IMR-90 (cell line): ENCODE measurements around the gene PRKN. TPM values are rescaled to one million over a fixed set of nuclear protein-coding genes. Genes with fewer than 3 reads are reported as not detected.

Experiments
- ATAC-seq: fragments of 200-7000 bp; cut with Tn5 transposase; 2 replicates; pipeline ENCODE4 v1.9.1; 2020; ENCODE audit warnings: low read depth, mild to moderate bottlenecking, moderate library complexity
- BruUV-seq: library from RNA; stranded (reverse); fragments of 400-500 nt; replicated peaks from 2 replicates; lab custom pipeline; 2021; lab: Mats Ljungman, UMichigan
- CTCF ChIA-PET: fragments of 300-600 bp; formaldehyde crosslinking; extraction: SDS; loops from one replicate; lab custom pipeline; 2021; ENCODE audit warnings: antibody characterized with exemption; lab: Yijun Ruan, JAX
- POLR2A ChIA-PET: fragments of 300-600 bp; sonication (Branson Sonifier 250); formaldehyde crosslinking; loops from one replicate; lab custom pipeline; 2022; ENCODE audit warnings: antibody characterized with exemption; ENCODE audit not compliant: unreplicated experiment; lab: Charles Lee
- DNase-seq: peaks from one replicate; pipeline ENCODE4 v3.0.0; 2013
- H2AFZ ChIP-seq: replicated peaks from 2 replicates; pipeline ENCODE3; 2013; ENCODE audit warnings: low read length, mild to moderate bottlenecking; ENCODE audit not compliant: poor library complexity
- H2AK5ac ChIP-seq: 2 replicates; pipeline ENCODE4 v1.6.1; 2013; ENCODE audit warnings: low read depth, low read length, inconsistent platforms
- H2AK9ac ChIP-seq: replicated peaks from 2 replicates; pipeline ENCODE3; 2013; ENCODE audit warnings: mild to moderate bottlenecking, low read depth, low read length, moderate library complexity; ENCODE audit not compliant: poor library complexity
- H2BK120ac ChIP-seq: 2 replicates; pipeline ENCODE4 v1.6.1; 2013; ENCODE audit warnings: low read depth, low read length, inconsistent platforms
- H2BK15ac ChIP-seq: 3 replicates; pipeline ENCODE4 v1.6.1; 2013; ENCODE audit warnings: low read depth, low read length, inconsistent platforms
- H2BK20ac ChIP-seq: 2 replicates; pipeline ENCODE4 v1.6.1; 2013; ENCODE audit warnings: low read depth, mild to moderate bottlenecking, inconsistent platforms, low read length, moderate library complexity
- H2BK5ac ChIP-seq: 2 replicates; pipeline ENCODE4 v1.6.1; 2013; ENCODE audit warnings: mild to moderate bottlenecking, low read depth, low read length, inconsistent platforms; ENCODE audit not compliant: poor library complexity, severe bottlenecking
- H3K14ac ChIP-seq: replicated peaks from 2 replicates; pipeline ENCODE4 v1.6.1; 2013; ENCODE audit warnings: low read depth, low read length, inconsistent platforms
- H3K18ac ChIP-seq: 2 replicates; pipeline ENCODE4 v1.6.1; 2013; ENCODE audit warnings: low read depth, low read length, control low read depth
- H3K23ac ChIP-seq: 2 replicates; pipeline ENCODE4 v1.6.1; 2013; ENCODE audit warnings: low read depth, low read length, inconsistent platforms
- H3K27ac ChIP-seq: 2 replicates; pipeline ENCODE4 v1.5.1; 2013; ENCODE audit warnings: mild to moderate bottlenecking, control low read depth, low read length; ENCODE audit not compliant: insufficient read depth
- H3K27me3 ChIP-seq: 2 replicates; pipeline ENCODE4 v1.6.1; 2013; ENCODE audit warnings: low read length; ENCODE audit not compliant: control insufficient read depth, insufficient read depth
- H3K36me3 ChIP-seq: 2 replicates; pipeline ENCODE4 v1.6.1; 2013; ENCODE audit warnings: low read length, mixed read lengths; ENCODE audit not compliant: control insufficient read depth, insufficient read depth
- H3K4ac ChIP-seq: 2 replicates; pipeline ENCODE4 v1.6.1; 2013; ENCODE audit warnings: low read depth, low read length, inconsistent platforms
- H3K4me1 ChIP-seq: 2 replicates; pipeline ENCODE4 v1.6.1; 2013; ENCODE audit warnings: low read length, mixed read lengths; ENCODE audit not compliant: control insufficient read depth, insufficient read depth
- H3K4me2 ChIP-seq: 2 replicates; pipeline ENCODE4 v1.6.1; 2013; ENCODE audit warnings: low read depth, mild to moderate bottlenecking, control low read depth, low read length, moderate library complexity
- H3K4me3 ChIP-seq: 2 replicates; pipeline ENCODE4 v1.5.1; 2013; ENCODE audit warnings: low read depth, mild to moderate bottlenecking, control low read depth, low read length, moderate library complexity; ENCODE audit not compliant: insufficient read depth
- H3K56ac ChIP-seq: 2 replicates; pipeline ENCODE4 v1.6.1; 2013; ENCODE audit warnings: low read length, inconsistent platforms; ENCODE audit not compliant: insufficient read depth; ENCODE audit errors: extremely low read depth
- H3K79me1 ChIP-seq, 2 experiments: 2 replicates each; pipeline ENCODE4 v1.6.1; 2013; ENCODE audit warnings: low read length in 2 of 2, inconsistent platforms in 1 of 2, low read depth in 1 of 2
- H3K9ac ChIP-seq: 2 replicates; pipeline ENCODE4 v1.6.1; 2013; ENCODE audit warnings: low read depth, low read length, control low read depth
- H3K9me1 ChIP-seq: 2 replicates; pipeline ENCODE4 v1.6.1; 2013; ENCODE audit warnings: low read length, inconsistent platforms; ENCODE audit not compliant: insufficient read depth
- H3K9me3 ChIP-seq: 2 replicates; pipeline ENCODE4 v1.6.1; 2013; ENCODE audit warnings: low read length; ENCODE audit not compliant: control insufficient read depth, insufficient read depth
- H4K20me1 ChIP-seq: 2 replicates; pipeline ENCODE4 v1.6.1; 2013; ENCODE audit warnings: low read length, inconsistent platforms; ENCODE audit not compliant: insufficient read depth
- H4K5ac ChIP-seq: 2 replicates; pipeline ENCODE4 v1.6.1; 2013; ENCODE audit warnings: mild to moderate bottlenecking, low read depth, low read length, control low read depth
- H4K8ac ChIP-seq, 2 experiments: 2 replicates each; pipeline ENCODE4 v1.6.1; 2013; ENCODE audit warnings: low read depth in 2 of 2, low read length in 2 of 2, control low read depth in 1 of 2, inconsistent platforms in 1 of 2
- H4K91ac ChIP-seq: 2 replicates; pipeline ENCODE4 v1.6.1; 2013; ENCODE audit warnings: low read depth, low read length, inconsistent platforms; ENCODE audit not compliant: insufficient read depth
- RAD21 ChIP-seq: IDR thresholded peaks from 2 replicates; pipeline ENCODE4 v1.6.1; 2012; ENCODE audit warnings: low read length, improper control_type of control experiment
- whole genome bisulfite sequencing, 2 experiments: methylation state at CpG; one replicate each; pipeline versions ENCODE4 v1.1.5 to v1.1.7; 2013; ENCODE audit warnings: missing lambda C conversion rate in 2 of 2; ENCODE audit not compliant: insufficient read length in 1 of 2; ENCODE audit errors: extremely low coverage in 2 of 2; 5-methylcytosine and 5-hydroxymethylcytosine counted together
- dilution Hi-C: fragments of 300-500 bp; cut with HindIII; formaldehyde crosslinking; loops from one replicate; pipeline ENCODE4 v1.14.3; 2018; ENCODE audit warnings: low sequenced_read_pairs; ENCODE audit not compliant: unreplicated experiment
- in situ Hi-C: fragments of 300-500 bp; cut with MboI; formaldehyde crosslinking; loops from 3 replicates; pipeline ENCODE4 v1.14.3; 2019; ENCODE audit warnings: low sequenced_read_pairs, inconsistent platforms, mixed read lengths
- intact Hi-C: fragments of 100-400 bp; cut with micrococcal nuclease; formaldehyde crosslinking; loops from 2 replicates; pipeline ENCODE4 v1.10.0; 2022
- polyA plus RNA-seq, 3 experiments: library from polyadenylated mRNA; depleted of rRNA; stranded (reverse); fragments of >200 nt; gene quantifications; 2 replicates each; pipeline ENCODE4 v1.2.3, GENCODE V29; 2012; ENCODE audit warnings: low replicate concordance in 1 of 3
- total RNA-seq: library from RNA; depleted of rRNA; stranded (reverse); fragments of >200 nt; gene quantifications from 2 replicates; pipeline ENCODE4 v1.2.3, GENCODE V29; 2012
- TF ChIP-seq, protein P1 (sequence below): conservative IDR thresholded peaks from 2 replicates; pipeline ENCODE4 v1.5.1; 2012; ENCODE audit warnings: mild to moderate bottlenecking, low read depth, low read length, improper control_type of control experiment

The PRKN gene
- total and polyA plus RNA-seq, 2 of the 4 experiments (the other 2 are of a cell fraction): 0.15 to 0.18 TPM

DNA sequence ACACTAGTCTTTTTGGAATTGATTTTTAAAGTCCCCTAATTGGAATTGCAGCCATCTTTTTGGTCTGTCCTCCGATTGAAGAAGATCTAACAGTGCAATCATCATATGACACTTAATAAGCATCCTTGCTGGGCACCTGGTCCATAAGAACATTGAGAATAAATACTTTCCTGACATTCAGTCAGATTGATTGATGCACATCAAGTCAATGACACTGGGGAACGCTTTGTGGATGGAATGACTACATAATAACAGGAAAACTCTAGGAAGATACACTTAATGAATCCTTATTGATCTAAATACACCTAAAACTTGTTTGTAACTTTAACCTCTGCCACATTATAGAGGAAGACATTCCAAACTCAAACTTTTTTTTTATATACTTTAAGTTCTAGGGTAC lies 255.7 kb downstream of the PRKN start:
- H3K18ac ChIP-seq: no peak overlapping the region
- DNase-seq: no peak
- no peak overlapping the region for H3K4me2 ChIP-seq
- ChIA-PET CTCF (no interaction called here), POLR2A (no interaction called here)
- H3K4ac ChIP-seq: no peak overlapping the region
- intact Hi-C loops: no loop called here
- no peak overlapping the region for H2AFZ ChIP-seq
- H4K91ac ChIP-seq: no peak overlapping the region
- H2AK9ac ChIP-seq: no peak overlapping the region
- H2AK5ac ChIP-seq: no peak overlapping the region
- no peak overlapping the region for H2BK120ac ChIP-seq
- no peak overlapping the region for H3K56ac ChIP-seq
- TF ChIP-seq, protein P1, sequence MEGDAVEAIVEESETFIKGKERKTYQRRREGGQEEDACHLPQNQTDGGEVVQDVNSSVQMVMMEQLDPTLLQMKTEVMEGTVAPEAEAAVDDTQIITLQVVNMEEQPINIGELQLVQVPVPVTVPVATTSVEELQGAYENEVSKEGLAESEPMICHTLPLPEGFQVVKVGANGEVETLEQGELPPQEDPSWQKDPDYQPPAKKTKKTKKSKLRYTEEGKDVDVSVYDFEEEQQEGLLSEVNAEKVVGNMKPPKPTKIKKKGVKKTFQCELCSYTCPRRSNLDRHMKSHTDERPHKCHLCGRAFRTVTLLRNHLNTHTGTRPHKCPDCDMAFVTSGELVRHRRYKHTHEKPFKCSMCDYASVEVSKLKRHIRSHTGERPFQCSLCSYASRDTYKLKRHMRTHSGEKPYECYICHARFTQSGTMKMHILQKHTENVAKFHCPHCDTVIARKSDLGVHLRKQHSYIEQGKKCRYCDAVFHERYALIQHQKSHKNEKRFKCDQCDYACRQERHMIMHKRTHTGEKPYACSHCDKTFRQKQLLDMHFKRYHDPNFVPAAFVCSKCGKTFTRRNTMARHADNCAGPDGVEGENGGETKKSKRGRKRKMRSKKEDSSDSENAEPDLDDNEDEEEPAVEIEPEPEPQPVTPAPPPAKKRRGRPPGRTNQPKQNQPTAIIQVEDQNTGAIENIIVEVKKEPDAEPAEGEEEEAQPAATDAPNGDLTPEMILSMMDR: no peak
- no peak for TF ChIP-seq RAD21
- dilution Hi-C loops: no loop called here
- H4K8ac ChIP-seq: no peak overlapping the region
- no peak overlapping the region for H3K4me3 ChIP-seq
- H3K79me1 ChIP-seq: no peaks in the 10 kb centered on the region
- H3K14ac ChIP-seq: no peak overlapping the region
- no peaks in the 10 kb centered on the region for H3K4me1 ChIP-seq
- H3K9me1 ChIP-seq: no peaks in the 10 kb centered on the region
- in situ Hi-C loops: no loop called here
- H4K5ac ChIP-seq: no peak overlapping the region
- BruUV-seq: no TSS peak
- peaks cover 13% of the 10 kb centered on the region for H3K9me3 ChIP-seq
- H3K36me3 ChIP-seq: no peaks in the 10 kb centered on the region
- no peak for ATAC-seq
- H3K9ac ChIP-seq: no peak overlapping the region
- WGBS, 2 experiments: no CpG with 5 or more reads among the region's 2 CpGs
- H3K27ac ChIP-seq: no peak overlapping the region
- H2BK20ac ChIP-seq: no peak overlapping the region
- no peak overlapping the region for H3K23ac ChIP-seq
- no peaks in the 10 kb centered on the region for H3K27me3 ChIP-seq
- no peak overlapping the region for H2BK5ac ChIP-seq
- no peaks in the 10 kb centered on the region for H4K20me1 ChIP-seq
- H2BK15ac ChIP-seq: no peak overlapping the region
